Naive thymus-derived CD4-positive, alpha-beta T cell (primary cell): ENCODE results near the gene ARHGAP10. TPM values are rescaled to one million over a fixed set of nuclear protein-coding genes. Genes with fewer than 3 reads are reported as not detected.

Experiments used
- ATAC-seq: fragments of 150-1000 bp; cut with Tn5 transposase; 2 replicates; pipeline ENCODE4 v1.10.0; 2021; ENCODE audit warnings: mild to moderate bottlenecking, moderate library complexity
- CTCF ChIA-PET: fragments of 350-600 bp; sonication (Branson Sonifier 250); formaldehyde crosslinking; loops from one replicate; lab custom pipeline; 2021; ENCODE audit warnings: antibody characterized with exemption; lab: Charles Lee
- POLR2A ChIA-PET: fragments of 350-600 bp; sonication (Branson Sonifier 250); formaldehyde crosslinking; loops from one replicate; lab custom pipeline; 2021; ENCODE audit warnings: antibody characterized with exemption, inconsistent platforms; lab: Charles Lee
- DNase-seq, 9 donors: peaks; one replicate each; pipeline versions ENCODE4 v3.0.0 to v3.0.0-alpha.2; 2020 to 2022; ENCODE audit warnings: mixed read lengths in 1 of 9
- H3K27ac ChIP-seq: one replicate; pipeline ENCODE4 v1.7.0; 2013; ENCODE audit warnings: mild to moderate bottlenecking, low read depth, low read length, moderate library complexity
- H3K27me3 ChIP-seq, 2 donors: one replicate each; pipeline ENCODE4 v1.7.0; 2013; ENCODE audit warnings: low read length in 2 of 2, mild to moderate bottlenecking in 2 of 2, moderate library complexity in 2 of 2; ENCODE audit not compliant: control insufficient read depth in 2 of 2, insufficient read depth in 2 of 2
- H3K36me3 ChIP-seq, 3 experiments: 1 replicate in 2 of 3; 2 replicates in 1 of 3; pipeline ENCODE4 v1.7.0; 2013; ENCODE audit warnings: low read length in 3 of 3, mild to moderate bottlenecking in 3 of 3, moderate library complexity in 1 of 3; ENCODE audit not compliant: insufficient read depth in 3 of 3, control insufficient read depth in 2 of 3
- H3K4me1 ChIP-seq, 2 donors: one replicate each; pipeline ENCODE4 v1.7.0; 2013; ENCODE audit warnings: low read length in 2 of 2, mild to moderate bottlenecking in 2 of 2, moderate library complexity in 1 of 2; ENCODE audit not compliant: control insufficient read depth in 2 of 2, insufficient read depth in 2 of 2
- H3K4me3 ChIP-seq: 2 replicates; pipeline ENCODE4 v1.7.0; 2013; ENCODE audit warnings: mild to moderate bottlenecking, low read length
- H3K9me3 ChIP-seq, 3 experiments: 1 replicate in 2 of 3; 2 replicates in 1 of 3; pipeline ENCODE4 v1.7.0; 2013; ENCODE audit warnings: low read length in 3 of 3; ENCODE audit not compliant: control insufficient read depth in 2 of 3
- H3K27ac Mint-ChIP-seq, 9 donors: one replicate each; pipeline ENCODE4 v1.8.0; 2020 to 2022; ENCODE audit warnings: mixed read lengths in 9 of 9, mild to moderate bottlenecking in 8 of 9, moderate library complexity in 5 of 9, inconsistent platforms in 2 of 9
- H3K27me3 Mint-ChIP-seq, 5 donors: one replicate each; pipeline ENCODE4 v1.8.0; 2021 to 2022; ENCODE audit warnings: mixed read lengths in 5 of 5, mild to moderate bottlenecking in 1 of 5
- H3K36me3 Mint-ChIP-seq, 5 donors: one replicate each; pipeline ENCODE4 v1.8.0; 2020 to 2022; ENCODE audit warnings: mixed read lengths in 5 of 5, mild to moderate bottlenecking in 3 of 5, inconsistent platforms in 1 of 5
- H3K4me1 Mint-ChIP-seq, 7 donors: one replicate each; pipeline ENCODE4 v1.8.0; 2020 to 2022; ENCODE audit warnings: mixed read lengths in 7 of 7, mild to moderate bottlenecking in 3 of 7, inconsistent platforms in 1 of 7
- H3K4me3 Mint-ChIP-seq, 10 donors: one replicate each; pipeline ENCODE4 v1.8.0; 2020 to 2022; ENCODE audit warnings: mild to moderate bottlenecking in 10 of 10, mixed read lengths in 10 of 10, moderate library complexity in 6 of 10, inconsistent platforms in 2 of 10
- H3K9me3 Mint-ChIP-seq, 11 donors: one replicate each; pipeline ENCODE4 v1.8.0; 2020 to 2022; ENCODE audit warnings: mixed read lengths in 11 of 11, mild to moderate bottlenecking in 4 of 11, inconsistent platforms in 1 of 11, moderate library complexity in 1 of 11
- intact Hi-C, 2 donors: fragments of 100-400 bp; cut with micrococcal nuclease; formaldehyde crosslinking; loops; one replicate each; pipeline ENCODE4 v1.15.1; 2023
- polyA plus RNA-seq, 2 donors: library from polyadenylated mRNA; unstranded; fragments of 300-500 nt; fragmentation: Illumina TruSeq; gene quantifications; one replicate each; pipeline ENCODE4 v1.2.3, GENCODE V29; 2021
- total RNA-seq, 6 experiments: library from RNA in 5 of 6; stranded (reverse) in 5 of 6; gene quantifications; 1 replicate in 5 of 6; 2 replicates in 1 of 6; pipeline ENCODE4 v1.2.3 and lab custom pipeline; 2021 to 2026

Gene ARHGAP10
- total and polyA plus RNA-seq, 7 experiments from 2014 or later, result 1.9 to 8.5 (median 3.0) TPM

- H3K36me3 Mint-ChIP-seq, result peaks cover 0 to 13% (median 0%) of the 10 kb centered on the region in 5 donors
- Histone ChIP-seq H3K4me3 (no peak overlapping the region), H3K27ac (no peak overlapping the region), H3K36me3 (no peaks in the 10 kb centered on the region), H3K27me3 (no peaks in the 10 kb centered on the region), H3K4me1 (peaks cover 0 to 12% of the 10 kb centered on the region in 2 donors), H3K9me3 (no peaks in the 10 kb centered on the region)
- intact Hi-C loops, result no loop called here
- CTCF ChIA-PET, result no interaction called here
- H3K27ac Mint-ChIP-seq, result no peak overlapping the region
- no peak overlapping the region for H3K4me3 Mint-ChIP-seq
- H3K4me1 Mint-ChIP-seq, result peaks cover 0 to 12% (median 5%) of the 10 kb centered on the region in 7 donors
- DNase-seq (no peak), ATAC-seq (no peak)
- H3K27me3 Mint-ChIP-seq, result peaks cover 0 to 2% (median 0%) of the 10 kb centered on the region in 5 donors
- POLR2A ChIA-PET, result no interaction called here
- no peaks in the 10 kb centered on the region for H3K9me3 Mint-ChIP-seq
These were observed 206.6 kb downstream of the ARHGAP10 start for GRCh38 chr4:147938496-147938895.

GRCh38 chr4:147940171-147940570, 208.3 kb downstream of the ARHGAP10 start:
- H3K27ac ChIP-seq, result no peak overlapping the region
- Mint-ChIP-seq H3K27me3 (peaks cover 0 to 2% (median 0%) of the 10 kb centered on the region in 5 donors), H3K4me3 (no peak overlapping the region), H3K36me3 (peaks cover 0 to 13% (median 4%) of the 10 kb centered on the region in 5 donors), H3K4me1 (peaks cover 0 to 25% (median 5%) of the 10 kb centered on the region in 7 donors), H3K9me3 (no peaks in the 10 kb centered on the region), H3K27ac (no peak overlapping the region)
- no peaks in the 10 kb centered on the region for H3K36me3 ChIP-seq
- H3K4me3 ChIP-seq, result no peak overlapping the region
- POLR2A ChIA-PET, result no interaction called here
- CTCF ChIA-PET, result no interaction called here
- no peaks in the 10 kb centered on the region for H3K9me3 ChIP-seq
- ATAC-seq (no peak), DNase-seq (no peak)
- intact Hi-C loops, result no loop called here
- peaks cover 0 to 28% of the 10 kb centered on the region in 2 donors for H3K4me1 ChIP-seq
- H3K27me3 ChIP-seq, result no peaks in the 10 kb centered on the region

- Histone ChIP-seq H3K36me3 (no peaks in the 10 kb centered on the region), H3K9me3 (no peaks in the 10 kb centered on the region), H3K4me1 (peaks cover 0 to 29% of the 10 kb centered on the region in 2 donors), H3K27ac (no peak overlapping the region), H3K27me3 (no peaks in the 10 kb centered on the region), H3K4me3 (no peak overlapping the region)
- ChIA-PET POLR2A (no interaction called here), CTCF (no interaction called here)
- intact Hi-C loops, result no loop called here
- Mint-ChIP-seq H3K4me3 (no peak overlapping the region), H3K9me3 (peaks cover 0 to 5% (median 0%) of the 10 kb centered on the region in 11 donors), H3K27ac (no peak overlapping the region), H3K27me3 (peaks cover 0 to 2% (median 0%) of the 10 kb centered on the region in 5 donors), H3K36me3 (peaks cover 4 to 13% (median 6%) of the 10 kb centered on the region in 5 donors), H3K4me1 (peaks cover 0 to 25% (median 5%) of the 10 kb centered on the region in 7 donors)
- no peak for ATAC-seq
- DNase-seq, result no peak
These were observed 209.5 kb downstream of the ARHGAP10 start for GRCh38 chr4:147941373-147941772.

- no peak overlapping the region for H3K4me3 ChIP-seq
- H3K36me3 ChIP-seq, result no peaks in the 10 kb centered on the region
- H3K36me3 Mint-ChIP-seq, result peaks cover 5 to 22% (median 11%) of the 10 kb centered on the region in 5 donors
- H3K27ac Mint-ChIP-seq, result peak overlapping the region in 2 of 9 donors; percentile 1 to 28
- intact Hi-C loops, result no loop called here
- no peaks in the 10 kb centered on the region for H3K9me3 ChIP-seq
- no peak overlapping the region for H3K27ac ChIP-seq
- H3K27me3 ChIP-seq, result no peaks in the 10 kb centered on the region
- ATAC-seq (peak; percentile 18), DNase-seq (no peak)
- H3K4me1 ChIP-seq, result peaks cover 0 to 29% of the 10 kb centered on the region in 2 donors
- CTCF ChIA-PET, result no interaction called here
- peaks cover 0 to 5% (median 0%) of the 10 kb centered on the region in 11 donors for H3K9me3 Mint-ChIP-seq
- H3K4me1 Mint-ChIP-seq, result peaks cover 0 to 25% (median 5%) of the 10 kb centered on the region in 7 donors
- peak overlapping the region in 1 of 10 donors; percentile 1 for H3K4me3 Mint-ChIP-seq
- POLR2A ChIA-PET, result no interaction called here
- peaks cover 0 to 2% (median 0%) of the 10 kb centered on the region in 5 donors for H3K27me3 Mint-ChIP-seq
These were observed 210.8 kb downstream of the ARHGAP10 start for GRCh38 chr4:147942729-147943128.

- intact Hi-C loops, result no loop called here
- Histone ChIP-seq H3K36me3 (no peaks in the 10 kb centered on the region), H3K4me1 (peaks cover 0 to 29% of the 10 kb centered on the region in 2 donors), H3K9me3 (no peaks in the 10 kb centered on the region), H3K4me3 (no peak overlapping the region), H3K27me3 (no peaks in the 10 kb centered on the region), H3K27ac (no peak overlapping the region)
- peaks cover 0 to 2% (median 0%) of the 10 kb centered on the region in 5 donors for H3K27me3 Mint-ChIP-seq
- ChIA-PET POLR2A (no interaction called here), CTCF (no interaction called here)
- ATAC-seq, result peak; percentile 58
- peak overlapping the region in 2 of 9 donors; percentile 1 to 28 for H3K27ac Mint-ChIP-seq
- no peak for DNase-seq
- peak overlapping the region in 1 of 10 donors; percentile 1 for H3K4me3 Mint-ChIP-seq
- peaks cover 0 to 25% (median 5%) of the 10 kb centered on the region in 7 donors for H3K4me1 Mint-ChIP-seq
- peaks cover 0 to 5% (median 0%) of the 10 kb centered on the region in 11 donors for H3K9me3 Mint-ChIP-seq
- peaks cover 5 to 24% (median 12%) of the 10 kb centered on the region in 5 donors for H3K36me3 Mint-ChIP-seq
These were observed 211.3 kb downstream of the ARHGAP10 start for GRCh38 chr4:147943159-147943638.

GRCh38 chr4:147944249-147944648, 212.4 kb downstream of the ARHGAP10 start:
- Mint-ChIP-seq H3K4me3 (no peak overlapping the region), H3K4me1 (peaks cover 0 to 25% (median 5%) of the 10 kb centered on the region in 7 donors), H3K27ac (no peak overlapping the region), H3K27me3 (peaks cover 0 to 2% (median 0%) of the 10 kb centered on the region in 5 donors), H3K9me3 (peaks cover 0 to 5% (median 0%) of the 10 kb centered on the region in 11 donors), H3K36me3 (peaks cover 5 to 28% (median 16%) of the 10 kb centered on the region in 5 donors)
- Histone ChIP-seq H3K27me3 (no peaks in the 10 kb centered on the region), H3K9me3 (no peaks in the 10 kb centered on the region), H3K36me3 (no peaks in the 10 kb centered on the region), H3K4me3 (no peak overlapping the region), H3K4me1 (peaks cover 0 to 29% of the 10 kb centered on the region in 2 donors), H3K27ac (no peak overlapping the region)
- intact Hi-C loops, result no loop called here
- ATAC-seq (peak; percentile 54), DNase-seq (no peak)
- POLR2A ChIA-PET, result no interaction called here
- CTCF ChIA-PET, result no interaction called here
